WTC11 (cell line): ENCODE data around the gene GDF7. TPM values are rescaled to one million over a fixed set of nuclear protein-coding genes. Genes with fewer than 3 reads are reported as not detected.

Source experiments
- ARID4B ChIP-seq: sonication (generic); formaldehyde crosslinking; IDR thresholded peaks from 2 replicates; pipeline ENCODE4 v1.8.0; 2023; ENCODE audit warnings: missing genetic modification reagents, mild to moderate bottlenecking, borderline replicate concordance
- CDX4 ChIP-seq: fragments of 250-450 bp; sonication (Bioruptor Pico); IDR thresholded peaks from 2 replicates; pipeline ENCODE4 v1.9.0; 2021; ENCODE audit warnings: moderate library complexity, mild to moderate bottlenecking, inconsistent platforms, borderline replicate concordance
- EMX1 ChIP-seq: fragments of 250-450 bp; sonication (Bioruptor Pico); IDR thresholded peaks from 2 replicates; pipeline ENCODE4 v1.8.0; 2021; ENCODE audit warnings: mild to moderate bottlenecking
- ESRRA ChIP-seq: sonication (generic); formaldehyde crosslinking; IDR thresholded peaks from 2 replicates; pipeline ENCODE4 v1.8.1; 2022; ENCODE audit warnings: mild to moderate bottlenecking, missing genetic modification reagents, borderline replicate concordance
- FOXP4 ChIP-seq: sonication (generic); formaldehyde crosslinking; IDR thresholded peaks from 2 replicates; pipeline ENCODE4 v1.8.0; 2022; ENCODE audit warnings: mild to moderate bottlenecking, missing genetic modification reagents
- MAX ChIP-seq: sonication (generic); formaldehyde crosslinking; IDR thresholded peaks from 2 replicates; pipeline ENCODE4 v1.8.0; 2022; ENCODE audit warnings: mild to moderate bottlenecking, missing genetic modification reagents
- TEAD4 ChIP-seq: sonication (generic); formaldehyde crosslinking; IDR thresholded peaks from 2 replicates; pipeline ENCODE4 v1.8.0; 2022; ENCODE audit warnings: mild to moderate bottlenecking, missing genetic modification reagents
- ZMAT4 ChIP-seq: fragments of 250-450 bp; sonication (Bioruptor Pico); IDR thresholded peaks from 2 replicates; pipeline ENCODE4 v1.9.0; 2021; ENCODE audit warnings: mild to moderate bottlenecking
- ZNF281 ChIP-seq: sonication (generic); formaldehyde crosslinking; IDR thresholded peaks from 2 replicates; pipeline ENCODE4 v1.8.0; 2023; ENCODE audit warnings: mild to moderate bottlenecking, missing genetic modification reagents
- ZNF532 ChIP-seq: fragments of 250-450 bp; sonication (Bioruptor Pico); IDR thresholded peaks from 2 replicates; pipeline ENCODE4 v1.9.0; 2021; ENCODE audit warnings: mild to moderate bottlenecking, borderline replicate concordance
- total RNA-seq: library from RNA; stranded (reverse); gene quantifications from 3 replicates; pipeline ENCODE4 v1.2.3, GENCODE V29; 2021

Gene GDF7
- total RNA-seq, 1 experiment from 2014 or later, result 0.55 TPM

- TF ChIP-seq ZMAT4, result no peak
- no peak for TF ChIP-seq EMX1 (CRISPR knock-in tag)
- no peak for TF ChIP-seq MAX (CRISPR knock-in tag)
- TF ChIP-seq TEAD4 (CRISPR knock-in tag), result no peak
- TF ChIP-seq ZNF281, result no peak
- no peak for TF ChIP-seq ESRRA (CRISPR knock-in tag)
- no peak for TF ChIP-seq CDX4
- TF ChIP-seq ZNF532, result no peak
- TF ChIP-seq FOXP4, result no peak
- no peak for TF ChIP-seq ARID4B (CRISPR knock-in tag)
These were observed 22.7 kb downstream of the GDF7 start (continued) for GRCh38 chr2:20689428-20690264.
